HCT116 (cell line): ENCODE results near the gene ESX1. TPM values are rescaled to one million over a fixed set of nuclear protein-coding genes. Genes with fewer than 3 reads are reported as not detected.

Source experiments
- ATAC-seq: fragments of 200-7000 bp; cut with Tn5 transposase; 2 replicates; pipeline ENCODE4 v1.9.1; 2020; ENCODE audit warnings: mild to moderate bottlenecking, moderate library complexity
- BruUV-seq: library from RNA; stranded (reverse); fragments of 400-500 nt; replicated peaks from 2 replicates; lab custom pipeline; 2021; lab: Mats Ljungman, UMichigan
- CTCF ChIA-PET: fragments of 300-600 bp; sonication (Branson Sonifier 250); formaldehyde crosslinking; loops from one replicate; lab custom pipeline; 2021; ENCODE audit warnings: antibody characterized with exemption; lab: Charles Lee
- POLR2A ChIA-PET: fragments of 300-600, 350-600 bp; sonication (Branson Sonifier 250); formaldehyde crosslinking; loops from one replicate; lab custom pipeline; 2021; ENCODE audit warnings: antibody characterized with exemption; lab: Charles Lee
- RAD21 ChIA-PET, 2 experiments: fragments of 300-600 bp; sonication (Branson Sonifier 250); formaldehyde crosslinking; loops; one replicate each; lab custom pipeline; 2023; ENCODE audit warnings: low total read pairs in 2 of 2; ENCODE audit not compliant: uncharacterized antibody in 2 of 2, unreplicated experiment in 2 of 2, low non-redundant PET in 1 of 2; lab: Charles Lee
- DNase-seq: peaks from one replicate; pipeline ENCODE4 v3.0.0-alpha.2; 2010; ENCODE audit warnings: low read depth, low spot score
- H2AFZ ChIP-seq: fragments of 200-600 bp; shearing (Covaris generic), sonication (generic); 2 replicates; pipeline ENCODE4 v1.6.1; 2017; ENCODE audit warnings: low read depth, mixed run types, mixed read lengths, antibody characterized with exemption, low read length; ENCODE audit not compliant: poor library complexity, severe bottlenecking
- H3K27ac ChIP-seq: 2 replicates; pipeline ENCODE4 v1.5.1; 2012; ENCODE audit warnings: low read depth, low read length
- H3K27me3 ChIP-seq: fragments of 200-600 bp; sonication (generic); 2 replicates; pipeline ENCODE4 v1.6.1; 2016; ENCODE audit warnings: mixed run types, low read length, mixed read lengths; ENCODE audit not compliant: insufficient read depth
- H3K36me3 ChIP-seq, 2 experiments: fragments of 200-500 bp in 1 of 2; fragments of 200-600 bp in 1 of 2; sonication (Bioruptor generic) in 1 of 2; sonication (generic) in 1 of 2; 2 replicates each; pipeline versions ENCODE4 v1.5.1 to v1.6.1; 2014 to 2016; ENCODE audit warnings: low read length in 2 of 2, inconsistent platforms in 1 of 2, mixed read lengths in 1 of 2, mixed run types in 1 of 2; ENCODE audit not compliant: insufficient read depth in 2 of 2, control insufficient read depth in 1 of 2
- H3K4me1 ChIP-seq, 2 experiments: fragments of 200-600 bp in 1 of 2; sonication (generic) in 1 of 2; 2 replicates each; pipeline versions ENCODE4 v1.5.1 to v1.6.1; 2012 to 2017; ENCODE audit warnings: low read length in 2 of 2, inconsistent platforms in 1 of 2, mild to moderate bottlenecking in 1 of 2, mixed read lengths in 1 of 2, mixed run types in 1 of 2, moderate library complexity in 1 of 2; ENCODE audit not compliant: insufficient read depth in 2 of 2, control insufficient read depth in 1 of 2
- H3K4me2 ChIP-seq: fragments of 200-600 bp; sonication (generic); 2 replicates; pipeline ENCODE4 v1.6.1; 2017; ENCODE audit warnings: mixed run types, low read length, mixed read lengths
- H3K4me3 ChIP-seq, 2 experiments: fragments of 200-600 bp in 1 of 2; sonication (generic) in 1 of 2; replicated peaks in 1 of 2; 2 replicates each; pipeline ENCODE4 v1.5.1; 2011 to 2016; ENCODE audit warnings: low read length in 2 of 2, control low read depth in 1 of 2, low read depth in 1 of 2, mild to moderate bottlenecking in 1 of 2, mixed read lengths in 1 of 2, mixed run types in 1 of 2
- H3K79me2 ChIP-seq: fragments of 200-600 bp; sonication (generic); 2 replicates; pipeline ENCODE4 v1.6.1; 2017; ENCODE audit warnings: mild to moderate bottlenecking, mixed run types, low read length, moderate library complexity, mixed read lengths; ENCODE audit not compliant: insufficient read depth
- H3K9ac ChIP-seq: fragments of 200-600 bp; sonication (generic); 2 replicates; pipeline ENCODE4 v1.6.1; 2016; ENCODE audit warnings: low read length, mixed read lengths
- H3K9me2 ChIP-seq: fragments of 200-600 bp; sonication (generic), shearing (Covaris generic); 2 replicates; pipeline ENCODE4 v1.6.1; 2017; ENCODE audit warnings: mixed run types, mild to moderate bottlenecking, moderate library complexity; ENCODE audit not compliant: insufficient read depth
- H3K9me3 ChIP-seq, 2 experiments: fragments of 200-500 bp in 1 of 2; fragments of 200-600 bp in 1 of 2; sonication (Bioruptor generic) in 1 of 2; sonication (generic) in 1 of 2; 2 replicates each; pipeline ENCODE4 v1.6.1; 2014 to 2017; ENCODE audit warnings: low read length in 2 of 2, mixed read lengths in 2 of 2, inconsistent platforms in 1 of 2, low read depth in 1 of 2, mild to moderate bottlenecking in 1 of 2, mixed run types in 1 of 2, moderate library complexity in 1 of 2; ENCODE audit not compliant: control insufficient read depth in 1 of 2, insufficient read depth in 1 of 2
- H4K20me1 ChIP-seq: fragments of 200-600 bp; sonication (generic), shearing (Covaris generic); 2 replicates; pipeline ENCODE4 v1.6.1; 2017; ENCODE audit warnings: mixed run types, mild to moderate bottlenecking, moderate library complexity; ENCODE audit not compliant: insufficient read depth
- CBX3 ChIP-seq: IDR thresholded peaks from 2 replicates; pipeline ENCODE4 v1.6.1; 2012; ENCODE audit warnings: low read depth
- ELF1 ChIP-seq: IDR thresholded peaks from 2 replicates; pipeline ENCODE4 v1.6.1; 2012; ENCODE audit warnings: low read depth, borderline replicate concordance
- FOSL1 ChIP-seq: IDR thresholded peaks from 2 replicates; pipeline ENCODE4 v1.6.1; 2012; ENCODE audit warnings: low read depth
- JUND ChIP-seq: IDR thresholded peaks from 2 replicates; pipeline ENCODE4 v1.6.1; 2012
- TCF7L2 ChIP-seq: IDR thresholded peaks from 2 replicates; pipeline ENCODE4 v1.7.0; 2011; ENCODE audit warnings: borderline replicate concordance, inconsistent platforms; ENCODE audit not compliant: insufficient read depth, insufficient read length; ENCODE audit errors: extremely low read depth
- ZNF274 ChIP-seq: fragments of 200-500 bp; sonication (Bioruptor generic); IDR thresholded peaks from 2 replicates; pipeline ENCODE4 v1.6.1; 2014; ENCODE audit warnings: mild to moderate bottlenecking, low read depth, low read length, inconsistent platforms
- intact Hi-C: fragments of 100-400 bp; cut with micrococcal nuclease; formaldehyde crosslinking; loops from 2 replicates; pipeline ENCODE4 v1.10.0; 2022
- total RNA-seq: library from RNA; stranded (reverse); gene quantifications from one replicate; pipeline ENCODE4 v1.2.1, GENCODE V29; 2021; ENCODE audit not compliant: unreplicated experiment
- TF ChIP-seq, protein P1 (sequence below): IDR thresholded peaks from 2 replicates; pipeline ENCODE4 v1.6.1; 2011; ENCODE audit warnings: mild to moderate bottlenecking, low read length, moderate library complexity; ENCODE audit not compliant: insufficient replicate concordance; ENCODE audit errors: extremely low read depth

ESX1 gene
- total RNA-seq, 1 experiment from 2014 or later = not detected

DNA sequence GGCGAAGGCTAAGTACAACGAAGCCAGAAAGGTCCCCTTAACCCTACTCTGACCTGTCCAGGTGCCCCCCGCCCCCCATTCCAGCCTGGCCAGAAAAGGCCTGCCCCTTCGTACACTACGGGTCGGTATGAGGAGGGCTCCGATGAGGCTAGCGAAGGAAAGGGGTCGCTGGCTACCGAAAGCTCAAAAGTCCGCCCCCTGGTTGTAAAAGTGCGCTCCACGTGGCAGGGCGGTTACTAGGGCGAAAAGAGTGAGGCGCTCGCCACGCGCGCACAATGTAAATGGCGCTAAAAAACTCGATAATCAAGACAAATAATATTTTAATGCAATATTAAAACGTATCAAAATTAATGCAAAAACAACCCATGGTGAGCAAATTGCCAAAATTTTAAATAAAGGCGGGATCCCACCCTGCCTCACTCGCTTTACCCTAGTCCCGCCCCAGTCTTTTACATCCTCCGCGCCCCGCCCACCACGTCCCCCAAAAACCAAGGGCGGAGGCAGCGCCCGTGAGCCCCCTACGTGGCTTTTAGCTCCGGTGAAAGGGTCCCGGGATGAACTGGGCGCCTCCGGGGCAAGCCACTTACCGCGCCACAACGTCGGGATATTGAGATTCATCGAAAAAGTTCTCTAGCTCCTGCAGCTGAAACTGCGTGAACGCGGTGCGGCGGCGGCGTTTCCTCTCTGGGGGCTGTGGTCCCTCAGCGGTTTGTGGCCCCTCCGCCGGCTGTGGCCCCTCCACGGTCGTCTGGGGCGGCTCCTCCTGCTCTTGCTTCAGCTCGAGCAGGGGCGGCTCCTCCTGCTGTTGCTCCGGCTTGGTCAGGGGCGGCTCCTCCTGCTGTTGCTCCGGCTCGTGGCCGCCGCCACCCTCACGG lies 929 bp downstream of the ESX1 start:
- no peaks in the 10 kb centered on the region for H3K36me3 ChIP-seq
- H3K27ac ChIP-seq = no peak overlapping the region
- no peak overlapping the region for H3K4me2 ChIP-seq
- no TSS peak for BruUV-seq
- ATAC-seq = no peak
- H3K27me3 ChIP-seq = no peaks in the 10 kb centered on the region
- no peak overlapping the region for H3K4me3 ChIP-seq
- intact Hi-C loops = no loop called here
- DNase-seq = no peak
- POLR2A ChIA-PET = no interaction called here
- RAD21 ChIA-PET = no interaction called here
- CTCF ChIA-PET = no interaction called here
- no peaks in the 10 kb centered on the region for H3K9me3 ChIP-seq
- H2AFZ ChIP-seq = no peak overlapping the region
- TF ChIP-seq ELF1 (no peak), JUND (no peak), CBX3 (no peak), TCF7L2 (no peak), ZNF274 (no peak), FOSL1 (no peak)
- TF ChIP-seq, protein P1, sequence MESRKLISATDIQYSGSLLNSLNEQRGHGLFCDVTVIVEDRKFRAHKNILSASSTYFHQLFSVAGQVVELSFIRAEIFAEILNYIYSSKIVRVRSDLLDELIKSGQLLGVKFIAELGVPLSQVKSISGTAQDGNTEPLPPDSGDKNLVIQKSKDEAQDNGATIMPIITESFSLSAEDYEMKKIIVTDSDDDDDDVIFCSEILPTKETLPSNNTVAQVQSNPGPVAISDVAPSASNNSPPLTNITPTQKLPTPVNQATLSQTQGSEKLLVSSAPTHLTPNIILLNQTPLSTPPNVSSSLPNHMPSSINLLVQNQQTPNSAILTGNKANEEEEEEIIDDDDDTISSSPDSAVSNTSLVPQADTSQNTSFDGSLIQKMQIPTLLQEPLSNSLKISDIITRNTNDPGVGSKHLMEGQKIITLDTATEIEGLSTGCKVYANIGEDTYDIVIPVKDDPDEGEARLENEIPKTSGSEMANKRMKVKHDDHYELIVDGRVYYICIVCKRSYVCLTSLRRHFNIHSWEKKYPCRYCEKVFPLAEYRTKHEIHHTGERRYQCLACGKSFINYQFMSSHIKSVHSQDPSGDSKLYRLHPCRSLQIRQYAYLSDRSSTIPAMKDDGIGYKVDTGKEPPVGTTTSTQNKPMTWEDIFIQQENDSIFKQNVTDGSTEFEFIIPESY = no peak
- peaks cover 0 to 8% of the 10 kb centered on the region in 2 experiments; a peak in 2 of 4 replicates for H3K4me1 ChIP-seq
- no peaks in the 10 kb centered on the region for H3K79me2 ChIP-seq
- no peaks in the 10 kb centered on the region for H3K9me2 ChIP-seq
- H3K9ac ChIP-seq = no peak overlapping the region
- no peaks in the 10 kb centered on the region for H4K20me1 ChIP-seq
